ENCODE results near the gene PLXDC2. TPM values are rescaled to one million over a fixed set of nuclear protein-coding genes. Genes with fewer than 3 reads are reported as not detected.

Gene PLXDC2
- total and polyA plus RNA-seq, 2 donors (not counting 1 experiment from before 2014, with no cell fraction given), result 4.2 to 5.1 TPM

DNA sequence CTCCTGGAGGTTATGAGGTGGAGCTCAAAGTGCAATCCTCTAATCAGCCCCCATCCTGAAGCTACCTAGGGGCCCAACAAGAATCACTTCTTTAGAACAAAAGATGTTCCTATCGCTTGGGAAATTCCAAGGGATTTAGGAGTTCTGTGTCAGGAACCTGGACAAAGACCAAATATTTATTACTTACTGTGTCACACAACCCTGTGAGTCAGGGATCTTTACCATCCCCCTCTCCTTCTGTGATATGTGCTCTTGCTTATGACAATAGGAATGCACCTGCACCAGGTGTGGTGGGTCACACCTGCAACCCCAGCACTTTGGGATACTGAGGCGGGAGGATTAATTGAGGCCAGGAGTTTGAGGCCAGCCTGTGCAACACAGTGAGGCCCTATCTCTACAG lies 485.8 kb downstream of the PLXDC2 start:
- TF ChIP-seq, protein P1, sequence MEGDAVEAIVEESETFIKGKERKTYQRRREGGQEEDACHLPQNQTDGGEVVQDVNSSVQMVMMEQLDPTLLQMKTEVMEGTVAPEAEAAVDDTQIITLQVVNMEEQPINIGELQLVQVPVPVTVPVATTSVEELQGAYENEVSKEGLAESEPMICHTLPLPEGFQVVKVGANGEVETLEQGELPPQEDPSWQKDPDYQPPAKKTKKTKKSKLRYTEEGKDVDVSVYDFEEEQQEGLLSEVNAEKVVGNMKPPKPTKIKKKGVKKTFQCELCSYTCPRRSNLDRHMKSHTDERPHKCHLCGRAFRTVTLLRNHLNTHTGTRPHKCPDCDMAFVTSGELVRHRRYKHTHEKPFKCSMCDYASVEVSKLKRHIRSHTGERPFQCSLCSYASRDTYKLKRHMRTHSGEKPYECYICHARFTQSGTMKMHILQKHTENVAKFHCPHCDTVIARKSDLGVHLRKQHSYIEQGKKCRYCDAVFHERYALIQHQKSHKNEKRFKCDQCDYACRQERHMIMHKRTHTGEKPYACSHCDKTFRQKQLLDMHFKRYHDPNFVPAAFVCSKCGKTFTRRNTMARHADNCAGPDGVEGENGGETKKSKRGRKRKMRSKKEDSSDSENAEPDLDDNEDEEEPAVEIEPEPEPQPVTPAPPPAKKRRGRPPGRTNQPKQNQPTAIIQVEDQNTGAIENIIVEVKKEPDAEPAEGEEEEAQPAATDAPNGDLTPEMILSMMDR (conservative IDR thresholded peaks at IDR 0.05 in 1 of 2, IDR thresholded peaks at IDR 0.05 in 1 of 2; ENCODE audit: low read depth in 1 of 2, low read length in 2 of 2), result no peak
- no peak for TF ChIP-seq EZH2 (IDR thresholded peaks at IDR 0.05; ENCODE audit: low read length, missing control alignments)
- Histone ChIP-seq H3K4me3 (replicated peaks in 1 of 4; ENCODE audit: control extremely low read depth in 1 of 4, insufficient read depth in 1 of 4, low read depth in 3 of 4, low read length in 4 of 4) (no peak overlapping the region), H4K20me1 (ENCODE audit: control insufficient read depth, extremely low read depth, insufficient read depth, low read length) (no peaks in the 10 kb centered on the region), H3K36me3 (ENCODE audit: control insufficient read depth, insufficient read depth, low read length) (no peaks in the 10 kb centered on the region), H3K4me2 (ENCODE audit: extremely low read depth, insufficient read depth, low read length) (no peak overlapping the region), H3K27ac (ENCODE audit: insufficient read depth, low read length) (no peak overlapping the region), H2AFZ (ENCODE audit: low read length) (no peak overlapping the region), H3K4me1 (ENCODE audit: control insufficient read depth, extremely low read depth, insufficient read depth, low read length) (no peaks in the 10 kb centered on the region), H3K27me3 (ENCODE audit: control insufficient read depth, insufficient read depth, low read length) (no peaks in the 10 kb centered on the region), H3K79me2 (ENCODE audit: control insufficient read depth, insufficient read depth, low read length) (no peaks in the 10 kb centered on the region), H3K9me3 (ENCODE audit: control insufficient read depth, insufficient read depth, low read depth, low read length) (no peaks in the 10 kb centered on the region), H3K9ac (ENCODE audit: insufficient read depth, low read length) (no peak overlapping the region)
- no peak for DNase-seq (ENCODE audit: low read depth in 2 of 2)

DNA sequence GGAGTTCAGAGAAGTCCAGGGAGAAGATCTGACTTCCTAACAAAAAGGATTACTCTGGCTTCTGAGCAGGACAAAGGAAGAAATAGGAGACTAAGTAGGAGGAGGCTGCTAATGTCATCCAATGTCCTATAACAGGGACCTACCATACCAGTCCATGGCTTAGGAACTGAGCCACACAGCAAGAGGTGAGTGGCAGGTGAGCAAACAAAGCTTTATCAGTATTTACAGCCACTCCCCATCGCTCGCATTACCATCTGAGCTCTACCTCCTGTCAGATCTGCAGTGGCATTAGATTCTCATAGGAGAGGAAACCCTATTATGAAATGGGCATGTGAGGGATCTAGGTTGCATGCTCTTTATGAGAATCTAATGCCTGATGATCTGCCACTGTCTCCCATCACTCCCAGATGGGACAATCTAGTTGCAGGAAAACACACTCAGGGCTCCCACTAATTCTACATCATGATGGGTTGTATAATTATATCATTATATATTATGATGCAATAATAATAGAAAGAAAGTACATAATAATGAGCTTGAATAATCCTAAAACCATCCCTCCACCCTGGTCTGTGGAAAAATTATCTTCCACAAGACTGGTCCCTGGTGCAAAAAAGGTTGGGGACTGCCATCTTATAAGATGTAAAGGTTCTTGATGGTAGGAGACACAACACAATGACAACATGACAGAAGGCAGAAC lies 487.4 kb downstream of the PLXDC2 start:
- Histone ChIP-seq H3K4me3 (replicated peaks in 1 of 4; ENCODE audit: control extremely low read depth in 1 of 4, insufficient read depth in 1 of 4, low read depth in 3 of 4, low read length in 4 of 4) (no peak overlapping the region), H3K9ac (ENCODE audit: insufficient read depth, low read length) (no peak overlapping the region), H3K36me3 (ENCODE audit: control insufficient read depth, insufficient read depth, low read length) (no peaks in the 10 kb centered on the region), H2AFZ (ENCODE audit: low read length) (no peak overlapping the region), H3K9me3 (ENCODE audit: control insufficient read depth, insufficient read depth, low read depth, low read length) (no peaks in the 10 kb centered on the region), H3K27ac (ENCODE audit: insufficient read depth, low read length) (no peak overlapping the region), H3K4me2 (ENCODE audit: extremely low read depth, insufficient read depth, low read length) (no peak overlapping the region), H4K20me1 (ENCODE audit: control insufficient read depth, extremely low read depth, insufficient read depth, low read length) (no peaks in the 10 kb centered on the region), H3K27me3 (ENCODE audit: control insufficient read depth, insufficient read depth, low read length) (no peaks in the 10 kb centered on the region), H3K4me1 (ENCODE audit: control insufficient read depth, extremely low read depth, insufficient read depth, low read length) (no peaks in the 10 kb centered on the region), H3K79me2 (ENCODE audit: control insufficient read depth, insufficient read depth, low read length) (no peaks in the 10 kb centered on the region)
- no peak for DNase-seq (ENCODE audit: low read depth in 2 of 2)
- TF ChIP-seq, protein P1 (conservative IDR thresholded peaks at IDR 0.05 in 1 of 2, IDR thresholded peaks at IDR 0.05 in 1 of 2; ENCODE audit: low read depth in 1 of 2, low read length in 2 of 2), result no peak
- no peak for TF ChIP-seq EZH2 (IDR thresholded peaks at IDR 0.05; ENCODE audit: low read length, missing control alignments)

DNA sequence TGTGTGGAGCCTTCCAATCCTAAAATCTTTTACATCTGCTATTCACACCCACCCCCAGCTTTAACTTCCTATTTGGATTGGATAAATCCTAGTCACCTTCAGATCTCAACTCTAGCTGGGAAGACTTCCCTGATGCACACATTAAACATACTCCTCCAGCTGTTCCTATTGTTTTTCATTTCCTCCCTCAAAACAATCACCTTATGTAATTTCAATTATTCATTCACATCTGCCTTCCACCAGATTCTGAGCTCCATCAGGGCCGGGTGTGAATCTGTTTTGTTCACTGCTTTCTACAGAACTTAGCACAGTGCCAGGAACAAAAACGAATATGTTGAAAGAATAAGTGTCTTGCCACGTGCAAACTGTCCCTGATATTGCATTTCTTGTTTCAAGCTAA lies 497.4 kb downstream of the PLXDC2 start:
- Histone ChIP-seq H3K36me3 (ENCODE audit: control insufficient read depth, insufficient read depth, low read length) (no peaks in the 10 kb centered on the region), H3K27me3 (ENCODE audit: control insufficient read depth, insufficient read depth, low read length) (no peaks in the 10 kb centered on the region), H2AFZ (ENCODE audit: low read length) (no peak overlapping the region), H3K9me3 (ENCODE audit: control insufficient read depth, insufficient read depth, low read depth, low read length) (no peaks in the 10 kb centered on the region), H3K79me2 (ENCODE audit: control insufficient read depth, insufficient read depth, low read length) (no peaks in the 10 kb centered on the region), H3K4me3 (replicated peaks in 1 of 4; ENCODE audit: control extremely low read depth in 1 of 4, insufficient read depth in 1 of 4, low read depth in 3 of 4, low read length in 4 of 4) (no peak overlapping the region), H4K20me1 (ENCODE audit: control insufficient read depth, extremely low read depth, insufficient read depth, low read length) (no peaks in the 10 kb centered on the region), H3K4me2 (ENCODE audit: extremely low read depth, insufficient read depth, low read length) (no peak overlapping the region), H3K9ac (ENCODE audit: insufficient read depth, low read length) (no peak overlapping the region), H3K27ac (ENCODE audit: insufficient read depth, low read length) (no peak overlapping the region), H3K4me1 (ENCODE audit: control insufficient read depth, extremely low read depth, insufficient read depth, low read length) (no peaks in the 10 kb centered on the region)
- no peak for TF ChIP-seq EZH2 (IDR thresholded peaks at IDR 0.05; ENCODE audit: low read length, missing control alignments)
- TF ChIP-seq, protein P1 (conservative IDR thresholded peaks at IDR 0.05 in 1 of 2, IDR thresholded peaks at IDR 0.05 in 1 of 2; ENCODE audit: low read depth in 1 of 2, low read length in 2 of 2), result no peak
- DNase-seq (ENCODE audit: low read depth in 2 of 2), result no peak
